ENCODE results near the gene TAF3. TPM values are rescaled to one million over a fixed set of nuclear protein-coding genes. Genes with fewer than 3 reads are reported as not detected.

The TAF3 gene
- total RNA-seq, 1 donor from 2014 or later: 7.7 TPM

- DNase-seq (ENCODE audit: low spot score): no peak
These were observed 148.7 kb downstream of the TAF3 start for GRCh38 chr10:7967035-7967434.

- DNase-seq (ENCODE audit: low spot score): no peak
These were observed 150.3 kb downstream of the TAF3 start for GRCh38 chr10:7968510-7969112.

GRCh38 chr10:7969623-7970022 lies 151.3 kb downstream of the TAF3 start:
- no peak for DNase-seq (ENCODE audit: low spot score)

- DNase-seq (ENCODE audit: low spot score): no peak
These were observed 153.6 kb downstream of the TAF3 start for GRCh38 chr10:7971949-7972348.

- DNase-seq (ENCODE audit: low spot score): no peak
These were observed 154.1 kb downstream of the TAF3 start for GRCh38 chr10:7972367-7972766.

- DNase-seq (ENCODE audit: low spot score): no peak
These were observed 161.9 kb downstream of the TAF3 start for GRCh38 chr10:7980196-7980595.

- no peak for DNase-seq (ENCODE audit: low spot score)
These were observed 164.4 kb downstream of the TAF3 start for GRCh38 chr10:7982727-7983126.

- DNase-seq (ENCODE audit: low spot score): no peak
These were observed 166.0 kb downstream of the TAF3 start for GRCh38 chr10:7984325-7984724.

GRCh38 chr10:7984896-7985295 lies 166.6 kb downstream of the TAF3 start:
- DNase-seq (ENCODE audit: low spot score): no peak

- no peak for DNase-seq (ENCODE audit: low spot score)
These were observed 168.5 kb downstream of the TAF3 start for GRCh38 chr10:7986851-7987250.

GRCh38 chr10:7988989-7989388 lies 170.7 kb downstream of the TAF3 start:
- DNase-seq (ENCODE audit: low spot score): no peak

GRCh38 chr10:7998831-7999230 lies 180.5 kb downstream of the TAF3 start:
- DNase-seq (ENCODE audit: low spot score): no peak

- DNase-seq (ENCODE audit: low spot score): no peak
These were observed 186.2 kb downstream of the TAF3 start for GRCh38 chr10:8004469-8005000.

- DNase-seq (ENCODE audit: low spot score): no peak
These were observed 188.1 kb downstream of the TAF3 start for GRCh38 chr10:8006274-8006999.

GRCh38 chr10:8009031-8009430 lies 190.7 kb downstream of the TAF3 start:
- DNase-seq (ENCODE audit: low spot score): no peak

GRCh38 chr10:8013006-8013405 lies 194.7 kb downstream of the TAF3 start:
- no peak for DNase-seq (ENCODE audit: low spot score)

GRCh38 chr10:8013619-8014018 lies 195.3 kb downstream of the TAF3 start:
- no peak for DNase-seq (ENCODE audit: low spot score)

- no peak for DNase-seq (ENCODE audit: low spot score)
These were observed 196.3 kb downstream of the TAF3 start for GRCh38 chr10:8014649-8015048.

GRCh38 chr10:8017277-8017676 lies 199.0 kb downstream of the TAF3 start:
- DNase-seq (ENCODE audit: low spot score): no peak

GRCh38 chr10:8023321-8023720 lies 205.0 kb downstream of the TAF3 start:
- no peak for DNase-seq (ENCODE audit: low spot score)

- DNase-seq (ENCODE audit: low spot score): no peak
These were observed 205.5 kb downstream of the TAF3 start for GRCh38 chr10:8023851-8024250.

GRCh38 chr10:8026349-8027259 lies 208.3 kb downstream of the TAF3 start:
- DNase-seq (ENCODE audit: low spot score): no peak
